Measurements from ENCODE around the gene AFDN.
"Not testable (repeated sequence)": the region's sequence is repeated elsewhere in the genome, so short reads cannot be mapped to it uniquely, and the experiment has no call there.

AFDN gene

DNA sequence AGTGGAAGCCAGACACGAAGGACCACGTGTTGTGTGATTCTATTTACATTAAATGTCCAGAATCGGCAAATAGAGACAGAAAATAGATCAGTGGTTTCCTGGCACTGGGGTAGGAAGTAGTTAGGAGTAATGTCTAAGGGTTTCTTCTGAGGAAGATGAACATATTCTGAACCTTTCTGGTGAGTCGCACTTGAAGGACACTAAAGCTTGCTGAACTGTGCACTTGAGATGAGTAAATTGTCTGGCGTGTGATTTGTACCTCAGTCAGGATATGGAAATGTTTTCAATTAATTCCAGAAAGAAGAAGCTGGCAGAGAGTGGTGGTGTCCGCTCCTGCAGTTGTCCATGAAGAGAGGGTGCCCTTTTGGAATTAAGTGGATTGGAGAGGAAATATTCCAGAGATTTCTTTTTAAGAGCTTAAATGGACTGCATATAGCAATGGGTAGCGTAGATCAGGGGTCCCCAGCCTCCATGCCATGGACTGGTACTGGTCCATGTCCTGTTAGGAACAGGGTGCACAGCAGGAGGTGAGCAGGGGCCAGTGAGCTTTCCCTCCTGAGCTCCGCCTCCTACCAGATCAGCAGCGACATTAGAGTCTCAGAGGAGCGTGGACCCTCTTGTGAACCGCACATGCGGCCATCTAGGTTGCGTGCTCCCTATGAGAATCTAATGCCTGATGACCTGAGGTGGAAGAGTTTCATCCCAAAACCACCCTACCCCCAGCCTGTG, 158.3 kb downstream of the AFDN start:
- no peak for DNase-seq

DNA sequence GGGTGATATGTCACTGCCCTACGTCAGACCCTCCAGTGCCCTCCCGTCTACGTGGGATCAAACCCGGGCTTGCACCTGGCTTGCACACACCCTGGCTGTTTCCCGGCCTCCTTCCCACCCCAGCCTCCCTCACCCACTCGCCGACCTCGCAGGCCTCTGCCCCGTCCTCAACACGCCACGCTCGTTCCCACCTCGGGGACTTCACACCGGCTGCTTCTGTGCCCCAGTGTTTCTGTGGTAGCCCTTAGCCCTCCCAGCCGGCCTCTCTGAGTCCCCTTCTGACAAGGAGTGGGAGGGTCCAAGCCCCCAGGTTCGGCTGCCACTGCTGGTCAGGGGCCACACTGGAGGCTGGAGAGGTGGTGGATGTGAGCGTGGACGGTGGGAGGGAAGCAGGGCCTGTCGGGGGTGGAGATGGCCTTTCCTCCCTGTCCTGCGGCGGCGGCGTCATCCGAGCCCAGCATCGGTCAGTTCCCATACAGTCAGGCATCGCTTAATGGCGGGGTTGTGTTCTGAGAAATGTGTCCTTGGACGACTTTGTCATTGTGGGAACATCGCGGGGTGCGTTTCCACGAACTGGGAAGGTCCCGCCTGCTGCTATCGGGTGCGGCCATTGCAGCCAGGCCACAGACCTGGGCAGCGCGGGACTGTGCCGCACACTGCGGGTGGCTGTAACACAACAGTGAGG, 159.3 kb downstream of the AFDN start:
- no peak for DNase-seq

DNA sequence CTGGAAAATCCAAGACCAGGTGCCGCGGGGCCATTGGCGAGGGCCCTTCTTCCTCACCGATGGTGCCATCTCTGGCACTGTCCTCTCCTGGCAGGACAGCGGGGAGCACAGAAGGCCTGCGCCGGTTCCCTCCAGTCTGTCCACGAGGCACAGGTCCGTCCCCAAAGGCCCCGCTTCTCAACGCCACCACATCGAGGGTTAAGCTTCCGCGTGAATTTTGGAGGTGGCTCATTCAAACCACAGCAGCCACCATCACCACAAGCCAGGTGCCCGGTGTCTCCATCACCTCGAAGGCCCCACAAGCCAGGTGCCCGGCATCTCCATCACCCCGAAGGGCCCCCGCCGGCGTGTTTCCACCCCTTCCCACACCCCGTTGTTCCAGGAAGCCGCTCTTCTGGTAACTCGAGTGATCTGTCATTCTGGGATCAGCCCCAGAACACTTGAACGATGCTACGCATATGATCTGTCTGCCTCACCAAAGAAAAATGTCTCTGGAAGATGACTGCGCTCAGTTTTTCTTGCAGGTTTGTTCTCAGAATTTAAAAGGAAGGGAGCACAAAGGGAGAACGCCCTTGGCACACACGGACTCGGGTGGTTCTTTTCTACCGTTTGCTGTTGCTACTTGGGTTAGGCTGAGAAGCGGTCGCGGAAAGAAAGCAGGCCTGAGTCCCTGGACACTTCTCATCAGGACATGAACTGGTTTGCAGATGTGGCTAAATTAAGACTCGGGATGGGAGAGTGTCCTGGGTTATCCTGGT, 160.9 kb downstream of the AFDN start:
- DNase-seq = no peak

DNA sequence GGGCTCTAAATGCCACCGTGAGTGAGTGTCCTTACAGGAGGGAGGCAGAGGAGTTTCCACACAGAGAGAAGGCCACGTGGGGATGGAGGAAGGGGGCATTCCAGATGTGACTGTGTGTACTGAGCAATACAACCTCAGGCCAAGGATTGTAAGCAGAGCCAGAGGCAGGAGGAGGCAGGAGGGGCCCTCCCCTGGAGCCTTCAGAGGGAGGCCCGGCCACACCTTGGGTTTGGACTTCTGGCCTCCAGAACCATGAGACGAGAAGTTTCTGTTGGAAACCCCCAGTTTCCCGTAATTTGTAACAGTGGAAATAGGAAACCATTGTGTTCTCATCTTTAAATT, 161.4 kb downstream of the AFDN start:
- no peak for DNase-seq

DNA sequence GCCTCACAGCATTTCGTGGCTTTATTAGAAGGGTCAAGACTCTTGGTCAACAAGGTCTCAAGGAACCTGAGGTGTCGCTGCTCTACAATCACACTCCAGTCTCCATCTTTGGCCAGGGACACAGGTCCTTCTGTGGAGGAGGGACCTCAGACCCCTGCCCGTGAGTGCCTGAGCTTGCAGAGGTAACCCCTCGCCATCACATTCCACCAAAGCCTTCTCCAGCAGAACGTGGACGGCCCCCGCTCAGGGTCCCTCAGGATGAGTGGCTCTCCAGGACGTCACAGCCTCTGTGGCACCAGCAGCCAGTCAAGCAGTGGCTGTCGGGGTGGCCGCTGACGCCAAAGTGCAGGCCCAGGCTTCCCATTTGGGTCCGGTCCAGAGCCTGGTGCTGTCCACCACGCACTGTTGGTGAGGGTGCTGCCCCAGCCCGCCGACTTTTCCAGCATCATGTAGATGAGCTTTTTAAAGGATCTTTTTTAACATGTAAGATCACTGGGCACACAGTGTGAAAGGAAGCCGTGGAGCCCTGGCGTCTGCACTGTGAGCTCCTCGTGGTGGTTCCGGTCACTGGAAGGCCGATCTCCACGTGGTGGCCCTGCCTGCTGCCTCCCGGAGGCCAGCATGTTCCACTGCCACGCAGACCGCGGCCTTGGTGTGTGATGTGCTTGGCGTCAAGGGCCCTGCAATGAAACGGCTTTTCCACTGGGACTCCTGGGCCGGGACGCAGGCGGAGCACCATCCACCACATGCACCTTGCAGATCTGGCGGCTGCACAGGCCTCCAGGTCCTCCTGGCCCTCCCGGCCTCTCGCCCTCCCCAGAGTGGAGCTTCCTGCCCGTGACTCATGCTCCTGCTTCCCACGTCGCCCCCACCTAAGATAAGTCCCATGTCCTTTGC, 162.5 kb downstream of the AFDN start:
- DNase-seq = no peak

DNA sequence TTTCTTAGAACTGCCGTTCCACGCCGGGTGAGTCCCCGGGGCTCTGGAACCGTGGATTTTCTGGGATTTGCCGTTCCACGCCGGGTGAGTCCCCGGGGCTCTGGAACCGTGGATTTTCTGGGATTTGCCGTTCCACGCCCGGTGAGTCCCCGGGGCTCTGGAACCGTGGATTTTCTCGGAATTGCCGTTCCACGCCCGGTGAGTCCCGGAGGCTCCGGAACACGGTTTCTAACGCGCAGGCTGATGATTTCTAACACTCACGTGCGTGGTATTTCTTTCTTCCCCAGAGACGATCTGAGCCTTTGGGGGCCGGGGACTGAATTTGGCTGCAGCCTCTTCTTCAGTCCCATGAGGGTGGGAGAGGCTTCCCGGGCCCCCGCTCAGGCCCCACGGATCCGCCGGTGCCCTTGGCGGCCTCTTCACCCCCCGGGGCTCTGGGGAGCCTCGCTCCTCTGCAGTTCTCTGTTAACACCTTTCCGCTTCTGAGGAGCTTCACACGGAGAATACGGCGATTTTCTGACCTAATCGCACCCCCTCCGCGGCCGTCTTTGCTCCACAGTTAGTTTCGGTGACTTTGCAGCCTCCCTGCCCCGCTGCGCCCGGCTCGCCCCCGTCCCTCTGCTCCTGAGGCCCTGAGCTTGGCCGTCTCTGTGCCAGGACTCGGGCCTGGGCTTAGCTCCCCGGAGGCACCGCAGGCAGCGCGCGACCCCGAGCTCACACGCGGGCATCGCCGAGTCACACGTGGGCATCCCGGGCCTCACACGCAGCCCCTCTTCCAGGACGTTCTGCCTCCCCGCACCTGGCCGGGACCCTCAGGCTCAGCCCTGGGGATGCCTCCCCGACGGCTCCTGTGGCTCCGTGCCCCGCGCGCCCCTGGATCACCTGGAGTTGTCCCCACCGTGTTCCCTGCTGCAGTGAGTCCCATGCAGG, 163.6 kb downstream of the AFDN start:
- DNase-seq = no peak

DNA sequence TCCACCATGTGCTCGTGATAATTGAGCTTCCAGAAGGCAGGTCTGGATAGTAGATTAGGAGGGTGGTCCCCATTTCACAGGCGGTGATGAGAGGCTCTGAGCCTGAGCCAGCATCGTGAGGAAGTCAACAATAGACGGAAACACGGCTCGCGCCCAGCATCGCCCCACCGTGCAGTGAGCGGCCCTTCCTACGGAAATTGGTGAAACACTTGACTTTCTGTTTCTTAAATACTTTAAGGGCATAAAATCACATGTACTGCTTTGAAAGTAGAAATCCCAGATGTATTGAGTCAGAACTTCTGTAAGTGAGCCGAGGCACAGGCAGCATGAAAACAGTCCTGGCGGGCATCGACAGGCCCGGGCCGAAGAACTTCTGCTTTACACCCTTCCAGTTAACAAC, 166.5 kb downstream of the AFDN start:
- DNase-seq = no peak

DNA sequence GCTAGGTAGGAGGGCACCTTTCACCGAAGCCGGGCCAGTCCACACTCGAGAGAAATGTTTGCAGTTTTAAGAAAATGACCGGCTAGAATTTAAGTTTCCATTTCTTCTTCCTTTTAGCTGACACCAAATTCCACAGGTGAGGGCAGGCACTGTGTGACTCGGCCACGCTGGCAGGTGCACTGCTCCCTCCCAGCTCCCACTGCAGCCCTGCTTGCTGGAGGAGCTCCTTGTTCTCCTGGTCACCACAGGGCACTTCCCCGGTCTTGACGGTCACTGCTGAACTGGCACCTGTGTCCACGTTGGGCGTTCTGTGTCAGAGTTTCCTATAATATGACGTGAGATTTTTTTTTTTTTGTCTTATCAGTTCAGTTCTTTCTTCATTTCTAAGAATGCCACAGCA, 167.1 kb downstream of the AFDN start:
- DNase-seq = no peak

DNA sequence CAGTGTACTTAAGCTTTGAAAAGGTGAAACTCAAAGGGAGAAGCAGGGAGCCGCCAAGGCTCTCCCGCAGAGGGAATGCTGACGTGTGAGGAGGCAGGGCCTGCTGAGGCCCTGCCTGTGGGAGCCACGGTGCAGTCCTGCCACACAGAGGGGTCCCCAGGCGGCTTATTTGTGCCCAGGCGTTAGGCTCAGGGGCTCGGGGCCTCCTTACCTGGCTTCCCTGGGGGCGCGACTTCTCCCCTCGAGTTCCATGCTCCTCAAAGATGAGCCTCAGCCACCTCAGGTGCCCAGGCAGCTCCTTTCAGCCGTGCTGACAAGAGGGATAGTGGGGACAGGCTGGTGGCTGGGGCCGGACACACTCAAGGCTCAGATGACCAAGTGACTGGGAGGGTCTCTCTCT, 168.6 kb downstream of the AFDN start:
- no peak for DNase-seq

DNA sequence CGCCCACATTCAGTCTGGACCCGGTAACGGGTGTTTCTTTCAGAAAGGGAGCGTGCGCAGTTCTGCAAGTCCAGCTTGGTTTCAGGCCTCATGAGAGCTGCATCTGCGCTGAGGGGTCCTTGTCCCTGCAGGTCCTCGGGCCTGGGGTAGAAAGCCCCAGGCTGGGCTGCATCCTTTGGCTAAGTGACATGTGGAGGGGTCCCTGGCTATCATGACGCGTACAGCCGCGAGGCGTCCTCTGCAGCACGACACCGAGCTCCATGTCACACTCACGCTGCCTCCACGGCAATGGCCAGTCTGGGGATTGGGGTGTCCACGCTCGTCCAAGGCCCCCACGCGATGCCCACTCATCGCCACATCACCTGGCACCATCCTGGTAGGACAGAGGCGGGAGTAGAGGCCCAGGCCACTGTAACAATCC, 169.0 kb downstream of the AFDN start:
- DNase-seq = no peak

DNA sequence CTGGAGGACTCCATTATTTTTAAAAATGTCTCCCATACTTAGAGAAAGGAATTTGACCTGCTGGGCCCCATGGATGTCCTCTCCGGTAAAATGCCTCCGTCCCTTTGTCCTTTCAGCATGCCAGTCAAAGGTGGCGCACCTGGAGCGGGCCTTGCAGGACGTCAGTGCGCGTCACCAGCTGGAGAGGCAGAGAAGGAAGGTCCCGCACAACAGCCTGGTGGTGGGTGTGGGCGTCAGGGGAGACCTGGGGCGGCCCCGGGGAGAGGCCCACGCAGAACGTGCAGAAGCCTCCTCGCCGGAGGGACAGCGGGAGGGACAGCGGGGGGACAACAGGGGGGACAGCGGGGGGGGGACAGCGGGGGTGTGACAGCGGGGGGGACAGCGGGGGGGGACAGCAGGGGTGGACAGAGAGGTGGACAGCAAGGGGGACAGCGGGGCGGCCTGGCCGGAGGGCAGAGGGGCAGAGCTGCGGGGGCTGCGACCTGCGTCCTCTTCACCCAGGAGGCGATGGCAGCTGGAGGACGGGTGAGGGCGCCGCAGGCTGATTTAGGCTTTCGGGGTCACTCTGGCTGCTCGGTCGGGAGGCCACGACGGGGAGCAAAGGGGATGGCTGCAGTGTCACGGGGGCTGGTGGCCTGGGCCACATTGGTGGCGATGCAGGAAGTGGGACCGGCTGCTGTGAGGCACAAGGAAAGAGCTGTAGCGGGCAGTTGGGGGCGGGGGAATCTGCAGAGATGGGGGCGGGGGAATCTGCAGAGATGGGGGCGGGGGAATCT, 169.9 kb downstream of the AFDN start:
- DNase-seq = no peak

DNA sequence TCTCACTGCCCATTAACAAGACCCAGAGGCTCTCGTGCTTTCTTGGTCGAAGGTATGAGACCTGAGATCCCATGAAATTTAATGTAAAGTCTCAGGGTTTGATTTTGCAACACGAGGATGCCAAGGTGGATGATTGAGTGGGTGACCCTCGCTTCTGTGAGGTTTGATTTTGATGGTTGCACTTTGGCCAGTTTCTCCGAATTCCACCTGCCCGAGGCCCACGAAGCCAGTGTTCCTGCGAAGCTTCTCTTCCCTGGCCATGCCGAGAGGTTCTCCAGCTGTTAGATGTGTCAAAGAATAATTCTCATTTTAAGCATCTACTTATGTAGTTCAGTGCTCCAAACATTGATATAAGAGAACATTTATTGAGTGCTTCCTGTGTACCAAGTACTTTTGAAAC, 170.9 kb downstream of the AFDN start, which contains the start of gene KIF25:
Gene KIF25, plus strand, starts transcription at position 30 of the 400 bp plus-strand sequence. CDS start 31,915 bp downstream, outside the sequence.
- DNase-seq = no peak

DNA sequence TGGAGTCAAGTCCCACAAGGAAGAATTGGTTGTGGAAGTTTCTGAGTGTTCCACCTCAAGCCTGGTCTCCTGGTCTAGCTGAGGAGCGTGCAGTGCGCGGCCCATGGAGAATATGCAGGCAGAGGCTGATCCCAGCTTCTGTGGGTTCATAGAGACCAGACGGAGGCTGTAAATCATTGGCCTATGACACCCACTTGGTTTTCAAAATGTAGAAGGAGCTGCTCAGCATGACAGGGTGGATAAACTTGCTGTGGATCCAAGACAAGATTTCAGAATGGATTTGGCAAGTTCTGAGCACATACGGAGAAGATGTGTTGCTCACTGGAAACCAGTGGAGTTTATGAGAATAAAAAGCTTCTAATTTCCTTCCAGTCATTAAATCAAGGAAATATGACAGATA, 171.5 kb downstream of the AFDN start:
- DNase-seq = no peak

DNA sequence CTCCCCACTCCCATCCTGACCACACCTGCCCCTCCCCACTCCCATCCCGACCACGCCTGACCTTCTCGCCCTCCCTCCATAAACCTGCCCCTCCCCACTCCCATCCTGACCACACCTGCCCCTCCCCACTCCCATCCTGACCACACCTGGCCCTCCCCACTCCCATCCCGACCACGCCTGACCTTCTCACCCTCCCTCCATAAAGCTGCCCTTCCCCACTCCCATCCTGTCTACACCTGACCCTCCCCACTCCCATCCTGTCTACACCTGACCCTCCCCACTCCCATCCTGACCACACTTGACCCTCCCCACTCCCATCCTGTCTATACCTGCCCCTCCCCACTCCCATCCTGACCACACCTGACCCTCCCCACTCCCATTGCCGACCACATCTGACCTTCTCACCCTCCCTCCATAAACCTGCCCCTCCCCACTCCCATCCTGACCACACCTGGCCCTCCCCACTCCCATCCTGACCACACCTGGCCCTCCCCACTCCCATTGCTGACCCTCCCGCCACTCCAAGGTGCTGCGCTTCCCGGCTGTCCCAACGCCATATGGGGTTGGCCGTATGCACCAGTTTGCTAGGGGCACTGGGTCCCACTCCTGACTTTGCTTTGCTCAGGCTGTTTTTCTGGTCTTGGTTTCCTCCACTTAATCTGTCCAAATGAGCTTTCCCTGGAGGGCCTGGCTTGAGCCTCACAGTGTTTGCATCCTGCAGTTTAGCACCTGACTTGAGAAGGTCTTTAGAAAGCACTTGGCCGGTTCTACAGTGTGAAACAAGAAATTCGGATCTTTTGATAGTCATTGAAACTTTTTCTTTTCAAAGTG, 173.7 kb downstream of the AFDN start:
- no peak for DNase-seq

DNA sequence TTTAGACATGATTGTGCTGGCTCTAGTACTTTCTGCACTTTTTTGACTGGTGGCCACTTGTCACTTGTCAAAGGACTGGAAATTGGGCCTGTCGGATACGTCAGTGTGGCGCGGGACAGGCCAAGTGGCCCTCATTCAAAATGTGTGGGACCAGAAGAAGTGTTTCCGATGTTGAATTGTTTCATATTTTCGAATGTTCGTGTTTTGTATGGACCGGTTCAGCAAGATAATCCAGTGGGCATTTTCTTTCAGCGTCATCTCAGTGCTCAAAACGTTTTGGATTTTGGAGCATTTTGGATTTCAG, 174.3 kb downstream of the AFDN start:
- DNase-seq = no peak

DNA sequence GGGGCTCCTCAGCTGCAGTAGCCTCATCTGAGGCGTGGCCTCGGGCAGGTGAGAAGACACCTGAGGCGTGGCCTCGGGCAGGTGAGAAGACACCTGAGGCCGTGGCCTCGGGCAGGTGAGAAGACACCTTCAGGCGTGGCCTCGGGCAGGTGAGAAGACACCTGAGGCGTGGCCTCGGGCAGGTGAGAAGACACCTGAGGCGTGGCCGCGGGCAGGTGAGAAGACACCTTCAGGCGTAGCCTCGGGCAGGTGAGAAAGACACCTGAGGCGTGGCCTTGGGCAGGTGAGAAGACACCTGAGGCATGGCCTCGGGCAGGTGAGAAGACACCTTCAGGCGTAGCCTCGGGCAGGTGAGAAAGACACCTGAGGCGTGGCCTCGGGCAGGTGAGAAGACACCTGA, 174.8 kb downstream of the AFDN start:
- DNase-seq = not testable (repeated sequence)

DNA sequence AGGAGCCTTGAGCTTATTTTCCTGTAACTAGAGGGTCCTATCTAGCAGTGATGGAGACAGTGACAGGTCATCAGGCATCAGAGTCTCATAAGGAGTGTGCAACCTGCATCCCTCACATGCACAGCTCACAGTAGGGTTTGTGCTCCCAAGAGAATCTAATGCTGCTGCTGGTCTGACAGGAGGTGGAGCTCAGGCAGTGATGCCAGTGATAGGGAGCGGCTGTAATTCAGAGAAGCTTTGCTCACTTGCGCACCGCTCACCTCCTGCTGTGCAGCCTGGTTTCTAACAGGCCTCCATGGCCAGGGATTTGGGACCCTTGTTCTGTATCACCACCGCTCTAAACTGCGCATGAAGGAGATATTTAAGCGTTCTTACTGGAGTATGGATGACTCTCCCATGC, 176.1 kb downstream of the AFDN start:
- DNase-seq = no peak

DNA sequence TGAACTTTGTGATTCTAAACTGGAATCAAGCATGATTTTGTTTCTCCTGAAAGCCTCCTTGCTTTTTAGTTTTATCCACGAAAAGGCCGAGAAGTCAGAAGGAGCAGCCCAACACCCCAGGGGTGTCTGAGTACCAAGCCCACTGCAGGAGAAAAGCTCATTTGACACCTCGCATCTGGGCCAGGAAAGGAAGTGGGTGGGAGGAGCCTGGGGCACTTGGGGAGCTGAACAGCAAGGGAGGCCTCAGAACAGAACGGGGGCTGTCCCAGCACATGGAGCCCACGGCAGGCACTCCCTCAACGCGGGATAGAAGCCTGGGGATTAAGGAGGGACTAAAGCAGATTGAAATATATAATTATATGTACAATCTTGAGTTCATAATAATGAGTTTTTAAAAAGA, 177.3 kb downstream of the AFDN start:
- DNase-seq = no peak

DNA sequence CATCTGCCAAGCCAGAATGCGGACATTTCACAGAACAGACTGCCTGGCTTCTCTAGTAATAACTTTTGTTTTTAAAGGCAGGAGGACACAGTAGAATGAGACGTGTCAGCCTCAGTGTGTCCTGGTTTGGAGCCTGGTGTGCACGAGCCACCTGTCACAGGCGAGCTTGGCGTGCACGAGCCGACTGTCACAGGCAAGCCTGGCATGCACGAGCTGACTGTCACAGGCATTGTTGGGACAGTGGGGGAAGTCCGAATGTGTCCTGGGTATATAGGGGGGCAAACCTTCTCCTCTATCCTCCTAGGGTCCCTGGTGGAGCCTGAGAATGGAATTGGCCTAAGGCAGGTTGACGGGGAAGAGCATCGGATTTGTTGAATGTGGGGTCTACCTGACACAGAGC, 178.2 kb downstream of the AFDN start:
- no peak for DNase-seq

DNA sequence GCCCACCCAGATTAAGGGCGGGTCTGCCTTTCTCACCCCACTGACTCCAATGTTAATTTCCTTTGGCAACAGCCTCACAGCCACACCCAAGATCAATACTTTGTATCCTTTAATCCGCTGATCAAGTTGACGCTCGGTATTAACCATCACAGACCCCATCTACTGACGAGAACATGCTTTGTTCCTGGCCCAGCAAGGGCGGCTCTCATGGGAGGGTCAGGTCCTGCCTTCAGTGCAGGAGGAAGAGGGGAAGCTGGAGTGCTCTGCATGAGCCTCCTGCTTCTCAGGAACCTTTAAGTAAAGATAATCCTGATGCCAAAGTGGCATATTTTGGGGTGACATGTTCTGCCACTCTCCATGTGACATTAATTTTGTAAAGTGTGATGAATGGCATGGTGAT, 179.1 kb downstream of the AFDN start:
- DNase-seq = no peak

Measured in NCI-H1092 treated with DMSO at 0.1 percent for 48 hours (cell line).